Measurements from ENCODE around the gene KAZN. TPM values are rescaled to one million over a fixed set of nuclear protein-coding genes. Genes with fewer than 3 reads are reported as not detected.

Gene KAZN
- total and polyA plus RNA-seq, 4 donors = 7.6 to 18.8 (median 11.2) TPM

DNA sequence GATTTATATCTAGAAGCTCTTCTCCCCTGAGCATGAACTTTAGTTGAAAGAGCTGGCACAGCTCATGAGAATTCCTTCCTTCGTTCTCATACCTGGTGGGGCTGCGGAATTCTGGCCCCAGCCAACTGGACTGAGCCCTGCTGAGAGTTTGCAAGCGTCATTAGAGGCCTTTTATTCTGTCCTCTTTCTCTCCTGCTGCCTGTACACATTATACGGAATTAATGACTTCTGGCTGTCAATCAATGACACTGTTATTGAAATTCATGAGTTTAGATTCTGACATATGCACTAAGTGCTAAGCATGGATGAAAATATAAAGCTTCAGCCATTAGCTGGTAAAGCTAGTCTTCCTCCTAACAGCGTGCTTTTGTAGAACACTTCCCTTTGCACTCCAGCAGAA, 27.5 kb downstream of the KAZN start:
- no peak for TF ChIP-seq CTCF (IDR thresholded peaks at IDR 0.05; ENCODE audit: control extremely low read depth, extremely low read depth)
- Histone ChIP-seq H3K27ac (ENCODE audit: low read depth in 1 of 2, low read length in 1 of 2) (no peak overlapping the region), H3K9ac (ENCODE audit: insufficient read depth in 1 of 2, low read length in 2 of 2) (no peak overlapping the region), H3K4me1 (ENCODE audit: control insufficient read depth in 5 of 5, insufficient read depth in 5 of 5, low read length in 5 of 5) (peaks cover 0 to 50% (median 14%) of the 10 kb centered on the region in 5 donors), H3K27me3 (ENCODE audit: control insufficient read depth in 3 of 3, insufficient read depth in 3 of 3, low read length in 2 of 3) (no peaks in the 10 kb centered on the region), H3K4me3 (no peak overlapping the region), H3K36me3 (ENCODE audit: control insufficient read depth in 4 of 4, insufficient read depth in 4 of 4, low read length in 4 of 4) (no peaks in the 10 kb centered on the region), H3K9me3 (ENCODE audit: control insufficient read depth in 4 of 4, insufficient read depth in 3 of 4, low read length in 3 of 4) (no peaks in the 10 kb centered on the region)
- no peak for ATAC-seq (ENCODE audit: insufficient read depth, low FRiP score)
- 80 to 86% methylated on average over 5 of the region's 5 CpGs for WGBS, 2 donors
- no peak for DNase-seq

- no peak for TF ChIP-seq CTCF (IDR thresholded peaks at IDR 0.05; ENCODE audit: control extremely low read depth, extremely low read depth)
- peak; percentile 86 to 95 (median 94) for DNase-seq
- Histone ChIP-seq H3K27me3 (ENCODE audit: control insufficient read depth in 3 of 3, insufficient read depth in 3 of 3, low read length in 2 of 3) (no peaks in the 10 kb centered on the region), H3K27ac (ENCODE audit: low read depth in 1 of 2, low read length in 1 of 2) (peak overlapping the region in 1 of 2 donors; percentile 60), H3K36me3 (ENCODE audit: control insufficient read depth in 4 of 4, insufficient read depth in 4 of 4, low read length in 4 of 4) (no peaks in the 10 kb centered on the region), H3K4me1 (ENCODE audit: control insufficient read depth in 5 of 5, insufficient read depth in 5 of 5, low read length in 5 of 5) (peaks cover 0 to 54% (median 14%) of the 10 kb centered on the region in 5 donors), H3K4me3 (no peak overlapping the region), H3K9ac (ENCODE audit: insufficient read depth in 1 of 2, low read length in 2 of 2) (no peak overlapping the region), H3K9me3 (ENCODE audit: control insufficient read depth in 4 of 4, insufficient read depth in 3 of 4, low read length in 3 of 4) (no peaks in the 10 kb centered on the region)
- WGBS, 2 donors = 61 to 72% methylated on average over 11 of the region's 11 CpGs
- ATAC-seq (ENCODE audit: insufficient read depth, low FRiP score) = no peak
These were observed 28.6 kb downstream of the KAZN start for GRCh38 chr1:14626869-14627607.

DNA sequence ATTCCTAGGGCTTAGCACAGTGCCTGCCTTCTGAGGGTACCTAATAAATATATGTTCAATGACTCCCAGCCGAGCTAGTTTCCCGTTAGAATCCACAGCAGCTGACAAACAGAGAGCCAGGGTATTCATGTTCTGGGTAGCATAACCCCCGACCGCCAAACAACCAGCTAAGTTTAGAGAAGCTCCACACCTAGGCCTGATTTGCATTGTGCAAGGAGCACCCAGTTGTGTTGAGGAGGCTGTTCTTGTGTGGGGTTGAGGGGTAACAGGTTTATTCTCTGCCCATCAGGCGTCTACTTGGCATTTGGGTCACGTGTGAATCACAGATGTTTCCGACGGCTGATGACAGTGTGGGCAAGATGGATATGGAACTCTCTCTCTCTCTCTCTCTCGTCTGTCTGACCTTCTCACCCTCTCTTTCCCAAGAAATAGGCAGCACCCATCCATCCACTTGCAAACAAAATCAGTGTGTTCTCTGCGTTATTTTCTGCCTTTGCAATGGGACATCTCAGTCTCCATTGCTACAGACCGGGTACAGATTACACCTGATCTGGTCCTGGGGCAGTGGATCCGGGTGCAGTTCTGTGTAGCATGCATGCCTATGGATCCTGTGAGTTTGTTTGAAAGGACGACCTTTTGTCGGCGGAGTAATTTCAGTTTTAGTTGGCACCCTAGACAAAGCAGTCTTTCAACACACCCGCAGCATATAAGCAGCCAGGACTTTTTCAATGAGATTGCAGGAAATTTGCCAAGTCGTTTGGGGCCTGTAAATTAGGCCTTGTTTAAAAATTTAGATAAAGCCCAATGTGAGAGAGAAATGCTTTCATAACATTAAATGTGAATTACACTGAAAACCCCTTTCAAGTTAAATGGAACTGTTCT, 29.4 kb downstream of the KAZN start:
- ATAC-seq (ENCODE audit: insufficient read depth, low FRiP score) (no peak), DNase-seq (peak; percentile 79 to 98 (median 98))
- WGBS, 2 donors = 53 to 69% methylated on average over 17 of the region's 17 CpGs
- peak overlapping the region in 1 of 2 donors; percentile 60 for H3K27ac ChIP-seq (ENCODE audit: low read depth in 1 of 2, low read length in 1 of 2)
- TF ChIP-seq CTCF (IDR thresholded peaks at IDR 0.05; ENCODE audit: control extremely low read depth, extremely low read depth) = no peak
- no peaks in the 10 kb centered on the region for H3K27me3 ChIP-seq (ENCODE audit: control insufficient read depth in 3 of 3, insufficient read depth in 3 of 3, low read length in 2 of 3)
- H3K9me3 ChIP-seq (ENCODE audit: control insufficient read depth in 4 of 4, insufficient read depth in 3 of 4, low read length in 3 of 4) = no peaks in the 10 kb centered on the region
- peaks cover 0 to 55% (median 14%) of the 10 kb centered on the region in 5 donors for H3K4me1 ChIP-seq (ENCODE audit: control insufficient read depth in 5 of 5, insufficient read depth in 5 of 5, low read length in 5 of 5)
- H3K4me3 ChIP-seq = no peak overlapping the region
- no peak overlapping the region for H3K9ac ChIP-seq (ENCODE audit: insufficient read depth in 1 of 2, low read length in 2 of 2)
- H3K36me3 ChIP-seq (ENCODE audit: control insufficient read depth in 4 of 4, insufficient read depth in 4 of 4, low read length in 4 of 4) = no peaks in the 10 kb centered on the region

All from lung (tissue), 12 donors.